NB4 (cell line): Measurements from ENCODE around the gene TRIOBP.

Source experiments
- MYC ChIP-seq: IDR thresholded peaks from 2 replicates; pipeline ENCODE4 v1.6.1; 2011; ENCODE audit warnings: low read depth, low read length
- POLR2A ChIP-seq: IDR thresholded peaks from 2 replicates; pipeline ENCODE4 v1.6.1; 2011; ENCODE audit warnings: mild to moderate bottlenecking; ENCODE audit not compliant: insufficient read length; ENCODE audit errors: extremely low read depth
- TF ChIP-seq, protein P1 (sequence below): IDR thresholded peaks from 2 replicates; pipeline ENCODE4 v1.6.1; 2011; ENCODE audit warnings: low read depth, low read length
- TF ChIP-seq, protein P2 (sequence below): IDR thresholded peaks from one replicate; pipeline ENCODE4 v1.5.1; 2012; ENCODE audit warnings: low read depth, low read length

DNA sequence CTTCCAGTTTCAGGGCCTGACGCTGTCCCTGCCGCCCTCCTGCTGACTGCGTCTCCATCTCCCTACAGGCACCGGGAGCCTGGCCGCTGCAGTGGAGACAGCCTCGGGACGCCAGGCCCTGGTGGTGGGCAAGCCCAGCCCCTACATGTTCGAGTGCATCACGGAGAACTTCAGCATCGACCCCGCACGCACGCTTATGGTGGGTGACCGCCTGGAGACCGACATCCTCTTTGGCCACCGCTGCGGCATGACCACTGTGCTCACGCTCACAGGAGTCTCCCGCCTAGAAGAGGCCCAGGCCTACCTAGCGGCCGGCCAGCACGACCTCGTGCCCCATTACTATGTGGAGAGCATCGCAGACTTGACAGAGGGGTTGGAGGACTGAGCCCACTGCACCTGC, 31.4 kb upstream of the TRIOBP start:
- TF ChIP-seq, protein P1, sequence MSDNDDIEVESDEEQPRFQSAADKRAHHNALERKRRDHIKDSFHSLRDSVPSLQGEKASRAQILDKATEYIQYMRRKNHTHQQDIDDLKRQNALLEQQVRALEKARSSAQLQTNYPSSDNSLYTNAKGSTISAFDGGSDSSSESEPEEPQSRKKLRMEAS = no peak
- TF ChIP-seq, protein P2, sequence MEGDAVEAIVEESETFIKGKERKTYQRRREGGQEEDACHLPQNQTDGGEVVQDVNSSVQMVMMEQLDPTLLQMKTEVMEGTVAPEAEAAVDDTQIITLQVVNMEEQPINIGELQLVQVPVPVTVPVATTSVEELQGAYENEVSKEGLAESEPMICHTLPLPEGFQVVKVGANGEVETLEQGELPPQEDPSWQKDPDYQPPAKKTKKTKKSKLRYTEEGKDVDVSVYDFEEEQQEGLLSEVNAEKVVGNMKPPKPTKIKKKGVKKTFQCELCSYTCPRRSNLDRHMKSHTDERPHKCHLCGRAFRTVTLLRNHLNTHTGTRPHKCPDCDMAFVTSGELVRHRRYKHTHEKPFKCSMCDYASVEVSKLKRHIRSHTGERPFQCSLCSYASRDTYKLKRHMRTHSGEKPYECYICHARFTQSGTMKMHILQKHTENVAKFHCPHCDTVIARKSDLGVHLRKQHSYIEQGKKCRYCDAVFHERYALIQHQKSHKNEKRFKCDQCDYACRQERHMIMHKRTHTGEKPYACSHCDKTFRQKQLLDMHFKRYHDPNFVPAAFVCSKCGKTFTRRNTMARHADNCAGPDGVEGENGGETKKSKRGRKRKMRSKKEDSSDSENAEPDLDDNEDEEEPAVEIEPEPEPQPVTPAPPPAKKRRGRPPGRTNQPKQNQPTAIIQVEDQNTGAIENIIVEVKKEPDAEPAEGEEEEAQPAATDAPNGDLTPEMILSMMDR = no peak
- no peak for TF ChIP-seq POLR2A
- no peak for TF ChIP-seq MYC
